Activated T-helper 2 cell treated with anti-CD3 and anti-CD28 coated beads, Interferon-gamma antibody, Interleukin-2, Interleukin-4, amounts not matched to agents 10 μg/mL and 5 μg/mL and 100 μg/mL, durations not matched to agents 14 hours and 24 hours and 36 hours (primary cell): ENCODE data around the gene MATN1. TPM values are rescaled to one million over a fixed set of nuclear protein-coding genes. Genes with fewer than 3 reads are reported as not detected.
"Not testable (repeated sequence)": the region's sequence is repeated elsewhere in the genome, so short reads cannot be mapped to it uniquely, and the experiment has no call there.

Source experiments
- DNase-seq: peaks from one replicate; pipeline ENCODE4 v3.0.0; 2021; ENCODE audit warnings: low spot score
- H3K27ac Mint-ChIP-seq: one replicate; pipeline ENCODE4 v1.8.0; 2021; ENCODE audit warnings: mixed read lengths
- H3K27me3 Mint-ChIP-seq: one replicate; pipeline ENCODE4 v1.8.0; 2021; ENCODE audit warnings: low read depth, mixed read lengths
- H3K36me3 Mint-ChIP-seq: one replicate; pipeline ENCODE4 v1.8.0; 2021; ENCODE audit warnings: low read depth, mixed read lengths
- H3K4me1 Mint-ChIP-seq: one replicate; pipeline ENCODE4 v1.8.0; 2021; ENCODE audit warnings: low read depth, mixed read lengths
- H3K4me3 Mint-ChIP-seq: one replicate; pipeline ENCODE4 v1.8.0; 2021; ENCODE audit warnings: low read depth, mild to moderate bottlenecking, moderate library complexity, mixed read lengths
- H3K9me3 Mint-ChIP-seq: one replicate; pipeline ENCODE4 v1.8.0; 2021; ENCODE audit warnings: mixed read lengths
- intact Hi-C: fragments of 100-400 bp; cut with micrococcal nuclease; formaldehyde crosslinking; loops from one replicate; pipeline ENCODE4 v1.15.1; 2023
- total RNA-seq: library from RNA; stranded (reverse); gene quantifications from 2 replicates; pipeline ENCODE4 v1.2.3, GENCODE V29; 2022

MATN1 gene
- total RNA-seq, 1 donor from 2014 or later, result 0.21 TPM

GRCh38 chr1:30688920-30689794 is 34.2 kb downstream of the MATN1 start:
- peaks cover 32% of the 10 kb centered on the region for H3K27me3 Mint-ChIP-seq
- H3K27ac Mint-ChIP-seq, result no peak overlapping the region
- no peaks in the 10 kb centered on the region for H3K9me3 Mint-ChIP-seq
- H3K4me1 Mint-ChIP-seq, result no peaks in the 10 kb centered on the region
- intact Hi-C loops, result no loop called here
- no peaks in the 10 kb centered on the region for H3K36me3 Mint-ChIP-seq
- DNase-seq, result no peak
- no peak overlapping the region for H3K4me3 Mint-ChIP-seq

- DNase-seq, H3K36me3 Mint-ChIP-seq, H3K27ac Mint-ChIP-seq, H3K4me1 Mint-ChIP-seq, H3K9me3 Mint-ChIP-seq, H3K4me3 Mint-ChIP-seq, intact Hi-C loops: not testable (repeated sequence)
- peaks cover 38% of the 10 kb centered on the region for H3K27me3 Mint-ChIP-seq
These were observed 34.9 kb downstream of the MATN1 start for GRCh38 chr1:30688516-30688915.

- no peak overlapping the region for H3K27ac Mint-ChIP-seq
- peaks cover 41% of the 10 kb centered on the region for H3K27me3 Mint-ChIP-seq
- H3K4me1 Mint-ChIP-seq, result no peaks in the 10 kb centered on the region
- H3K4me3 Mint-ChIP-seq, result no peak overlapping the region
- DNase-seq, result no peak
- H3K9me3 Mint-ChIP-seq, result no peaks in the 10 kb centered on the region
- intact Hi-C loops, result no loop called here
- no peaks in the 10 kb centered on the region for H3K36me3 Mint-ChIP-seq
These were observed 35.5 kb downstream of the MATN1 start for GRCh38 chr1:30687886-30688285.

- Mint-ChIP-seq H3K27me3 (peaks cover 50% of the 10 kb centered on the region), H3K27ac (no peak overlapping the region), H3K9me3 (no peaks in the 10 kb centered on the region), H3K36me3 (no peaks in the 10 kb centered on the region), H3K4me3 (no peak overlapping the region), H3K4me1 (no peaks in the 10 kb centered on the region)
- intact Hi-C loops, result no loop called here
- DNase-seq, result no peak
These were observed 37.0 kb downstream of the MATN1 start for GRCh38 chr1:30686236-30686935.

- DNase-seq, result no peak
These were observed 37.6 kb downstream of the MATN1 start for GRCh38 chr1:30685796-30686165.

GRCh38 chr1:30684881-30685795 is 38.2 kb downstream of the MATN1 start:
- Mint-ChIP-seq H3K36me3 (no peaks in the 10 kb centered on the region), H3K4me3 (no peak overlapping the region), H3K27ac (no peak overlapping the region), H3K9me3 (no peaks in the 10 kb centered on the region), H3K4me1 (no peaks in the 10 kb centered on the region), H3K27me3 (peaks cover 50% of the 10 kb centered on the region)
- intact Hi-C loops, result no loop called here
- no peak for DNase-seq

More at GRCh38 chr1:30685796-30686165, 37.6 kb downstream of the MATN1 start:
- no peak overlapping the region for H3K4me3 Mint-ChIP-seq
- H3K36me3 Mint-ChIP-seq, result no peaks in the 10 kb centered on the region
- H3K27ac Mint-ChIP-seq, result no peak overlapping the region
- H3K9me3 Mint-ChIP-seq, result no peaks in the 10 kb centered on the region
- intact Hi-C loops, result no loop called here
- H3K4me1 Mint-ChIP-seq, result no peaks in the 10 kb centered on the region
- peaks cover 50% of the 10 kb centered on the region for H3K27me3 Mint-ChIP-seq

- Mint-ChIP-seq H3K36me3 (no peaks in the 10 kb centered on the region), H3K4me1 (no peaks in the 10 kb centered on the region), H3K27me3 (peaks cover 46% of the 10 kb centered on the region), H3K9me3 (no peaks in the 10 kb centered on the region), H3K4me3 (no peak overlapping the region), H3K27ac (no peak overlapping the region)
- DNase-seq, result no peak
- intact Hi-C loops, result no loop called here
These were observed 39.1 kb downstream of the MATN1 start for GRCh38 chr1:30684259-30684658.

- H3K9me3 Mint-ChIP-seq, result no peaks in the 10 kb centered on the region
- no peak overlapping the region for H3K4me3 Mint-ChIP-seq
- no peaks in the 10 kb centered on the region for H3K4me1 Mint-ChIP-seq
- intact Hi-C loops, result no loop called here
- no peak for DNase-seq
- no peak overlapping the region for H3K27ac Mint-ChIP-seq
- H3K27me3 Mint-ChIP-seq, result peaks cover 46% of the 10 kb centered on the region
- no peaks in the 10 kb centered on the region for H3K36me3 Mint-ChIP-seq
These were observed 39.7 kb downstream of the MATN1 start for GRCh38 chr1:30683699-30684098.

GRCh38 chr1:30682396-30683275 is 40.7 kb downstream of the MATN1 start:
- Mint-ChIP-seq H3K4me3 (no peak overlapping the region), H3K9me3 (no peaks in the 10 kb centered on the region), H3K36me3 (no peaks in the 10 kb centered on the region), H3K27me3 (peaks cover 46% of the 10 kb centered on the region), H3K4me1 (no peaks in the 10 kb centered on the region), H3K27ac (no peak overlapping the region)
- no peak for DNase-seq
- intact Hi-C loops, result no loop called here

GRCh38 chr1:30681782-30682181 is 41.6 kb downstream of the MATN1 start:
- H3K27me3 Mint-ChIP-seq, result peaks cover 38% of the 10 kb centered on the region
- H3K4me3 Mint-ChIP-seq, result no peak overlapping the region
- no peaks in the 10 kb centered on the region for H3K4me1 Mint-ChIP-seq
- no peaks in the 10 kb centered on the region for H3K36me3 Mint-ChIP-seq
- no peak overlapping the region for H3K27ac Mint-ChIP-seq
- no peak for DNase-seq
- intact Hi-C loops, result no loop called here
- no peaks in the 10 kb centered on the region for H3K9me3 Mint-ChIP-seq

GRCh38 chr1:30680879-30681278 is 42.5 kb downstream of the MATN1 start:
- Mint-ChIP-seq H3K27ac (no peak overlapping the region), H3K4me1 (no peaks in the 10 kb centered on the region), H3K36me3 (no peaks in the 10 kb centered on the region), H3K27me3 (peaks cover 31% of the 10 kb centered on the region), H3K4me3 (no peak overlapping the region), H3K9me3 (no peaks in the 10 kb centered on the region)
- DNase-seq, result no peak
- intact Hi-C loops, result no loop called here

- intact Hi-C loops, result no loop called here
- no peak overlapping the region for H3K4me3 Mint-ChIP-seq
- no peaks in the 10 kb centered on the region for H3K36me3 Mint-ChIP-seq
- no peaks in the 10 kb centered on the region for H3K9me3 Mint-ChIP-seq
- H3K27me3 Mint-ChIP-seq, result peaks cover 33% of the 10 kb centered on the region
- no peaks in the 10 kb centered on the region for H3K4me1 Mint-ChIP-seq
- H3K27ac Mint-ChIP-seq, result no peak overlapping the region
- DNase-seq, result no peak
These were observed 43.0 kb downstream of the MATN1 start for GRCh38 chr1:30680429-30680828.
